GM19468 (cell line): ENCODE data around the gene NLRP1.
"Not testable (repeated sequence)": the region's sequence is repeated elsewhere in the genome, so short reads cannot be mapped to it uniquely, and the experiment has no call there.

Experiments used
- ATAC-seq: cut with Tn5 transposase; IDR thresholded peaks from one replicate; pipeline ENCODE4 v1.9.1; 2021; ENCODE audit warnings: mild to moderate bottlenecking, moderate library complexity, moderate number of reproducible peaks; ENCODE audit not compliant: unreplicated experiment; ENCODE audit errors: extremely low read depth

Gene NLRP1

DNA sequence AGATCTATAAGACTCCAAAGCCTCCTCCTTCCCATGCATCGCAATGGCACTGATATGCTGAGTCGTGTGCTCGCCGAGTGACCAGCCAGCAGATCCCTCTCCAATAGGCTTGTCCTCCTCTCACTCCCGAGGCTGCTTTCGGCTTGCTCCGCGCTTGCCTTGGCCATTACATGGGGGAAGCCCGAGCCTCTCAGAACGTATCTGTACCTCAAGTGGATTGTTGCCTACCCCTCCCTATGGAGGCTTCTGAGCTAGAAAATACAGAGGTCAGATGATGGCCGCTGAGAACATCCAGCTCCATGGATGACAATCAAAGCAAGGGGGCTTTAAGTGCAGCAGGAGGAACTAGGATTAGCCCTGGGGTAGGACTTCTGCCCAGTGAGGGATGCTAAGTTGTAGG is 7.7 kb upstream of the NLRP1 start:
- no peak for ATAC-seq

- ATAC-seq, result no peak
These were observed 4.3 kb upstream of the NLRP1 start for GRCh38 chr17:5588584-5588983.

DNA sequence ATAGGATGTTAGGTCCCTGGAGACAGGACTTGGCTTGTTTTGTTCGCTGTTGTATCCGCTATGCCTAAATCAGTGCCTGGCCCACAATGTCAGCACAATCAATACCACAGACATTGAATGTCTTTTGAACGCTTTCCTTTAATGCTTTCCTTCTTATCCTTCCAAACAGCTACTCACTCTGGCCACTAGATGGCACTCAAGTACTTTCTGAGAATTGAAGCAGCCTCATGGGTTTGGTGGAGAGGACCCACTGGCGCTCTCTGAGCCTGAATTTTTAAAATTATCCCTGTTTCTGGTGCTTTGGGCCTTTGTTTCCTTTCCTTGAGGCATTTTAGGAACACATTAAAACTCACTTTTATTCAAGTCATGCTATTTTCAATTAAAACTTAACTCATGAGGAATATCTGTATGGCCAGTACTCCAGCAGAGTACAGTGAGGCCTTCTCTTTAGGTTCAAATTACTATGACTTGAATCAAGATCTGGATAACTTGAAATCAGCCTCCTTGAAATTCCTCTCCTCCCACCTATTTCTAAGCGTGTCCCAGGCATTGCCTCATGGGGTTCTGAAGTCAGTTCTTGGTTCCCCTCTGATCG is 3.2 kb upstream of the NLRP1 start:
- no peak for ATAC-seq

DNA sequence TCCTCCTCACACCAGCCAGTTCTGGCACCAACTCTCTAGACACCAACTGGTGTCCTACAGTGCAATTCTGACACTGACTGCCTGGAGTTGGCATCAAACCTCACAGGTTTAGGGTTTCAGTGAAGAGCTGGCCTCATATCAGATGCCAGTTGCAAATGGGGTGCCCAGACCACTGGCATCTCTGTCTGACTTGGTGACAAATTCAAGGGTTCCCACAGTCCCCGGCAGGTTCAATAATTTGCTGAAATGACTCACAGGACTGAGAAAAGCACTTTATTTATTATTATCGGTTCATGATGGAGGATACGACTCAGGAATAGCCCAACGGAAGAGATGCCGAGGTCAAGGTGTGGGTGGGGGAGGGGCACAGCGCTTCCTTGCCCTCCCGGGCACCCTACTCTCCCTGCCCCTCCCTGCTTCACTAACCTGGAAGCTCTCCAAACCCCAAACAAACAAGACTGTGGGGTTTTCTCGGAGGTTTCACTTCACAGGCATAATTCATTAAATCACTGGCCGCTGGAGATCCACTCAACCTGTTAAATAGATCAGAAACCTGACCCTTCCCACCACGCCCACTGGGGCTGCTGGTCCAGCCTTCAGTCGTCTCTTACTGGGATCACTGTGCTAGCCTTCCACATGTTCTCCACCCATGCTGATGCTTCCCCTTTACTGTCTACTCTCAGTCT is 1.7 kb upstream of the NLRP1 start:
- ATAC-seq, result no peak

DNA sequence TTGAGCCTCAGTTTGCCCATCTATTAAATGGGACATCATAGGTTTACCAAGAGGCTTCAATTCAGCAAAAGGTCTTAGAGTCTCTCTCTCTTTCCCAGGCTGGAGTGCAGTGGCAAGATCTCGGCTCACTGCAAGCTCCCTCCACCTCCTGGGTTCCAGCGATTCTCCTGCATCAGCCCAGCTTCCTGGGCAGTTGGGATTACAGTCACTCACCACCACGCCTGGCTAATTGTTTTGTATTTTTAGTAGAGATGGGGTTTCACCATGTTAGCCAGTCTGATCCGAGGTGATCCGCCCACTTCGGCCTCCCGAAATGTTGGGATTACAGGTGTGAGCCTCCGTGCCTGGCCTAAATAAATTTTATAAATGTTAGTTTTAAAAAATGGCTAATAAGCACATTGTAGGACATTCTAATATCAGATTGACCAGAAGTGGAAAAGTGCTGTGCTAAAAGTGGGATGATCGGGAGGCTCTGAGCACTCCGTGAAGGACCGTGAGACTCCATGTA is 1.0 kb upstream of the NLRP1 start:
- no peak for ATAC-seq

DNA sequence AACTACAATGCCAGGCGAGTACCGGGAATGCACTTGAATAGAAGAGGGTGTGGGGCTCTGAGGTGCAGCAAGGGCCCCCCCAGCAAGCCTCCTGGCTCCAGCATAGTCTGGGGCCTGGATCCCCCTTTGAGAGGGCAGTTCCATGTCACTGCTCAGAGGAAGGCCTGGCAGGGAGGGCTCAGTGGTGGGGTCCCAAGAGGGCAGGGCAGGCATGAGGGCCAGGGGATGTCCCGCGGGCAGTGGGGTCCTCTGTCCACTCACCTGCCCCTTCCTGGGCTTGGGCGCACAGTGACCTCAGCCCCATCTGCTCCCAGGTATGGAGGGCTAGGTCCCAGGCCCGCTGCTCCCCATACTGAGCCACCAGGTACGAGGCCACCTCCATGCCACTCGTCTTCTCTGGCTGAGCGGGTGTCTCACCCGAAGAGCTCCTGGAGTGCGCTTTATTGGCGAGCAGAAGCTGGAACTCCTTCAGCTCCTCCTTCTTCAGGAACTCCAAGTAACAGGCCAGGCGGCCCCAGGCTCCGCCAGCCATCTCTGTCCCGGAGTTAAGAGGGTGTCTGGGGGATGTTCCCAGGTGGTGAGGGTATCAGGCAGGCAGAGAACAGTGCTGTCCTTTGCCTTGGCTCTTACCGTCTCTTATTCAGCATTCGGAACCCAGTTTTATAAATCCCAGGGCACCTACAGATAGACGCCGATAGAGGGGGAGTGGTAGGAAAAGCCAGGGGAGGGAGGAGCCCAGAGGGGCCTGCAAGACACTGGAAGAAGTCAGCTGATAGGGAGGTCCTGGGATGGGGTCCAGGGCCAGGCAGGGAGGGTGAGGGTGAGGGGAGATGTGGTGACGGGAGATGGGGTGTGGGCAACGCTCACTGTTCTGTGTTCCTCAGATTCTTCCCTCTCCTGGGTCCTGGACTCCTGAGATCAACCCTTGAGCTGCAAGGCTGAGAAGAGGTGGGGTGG is 605 bp downstream of the NLRP1 start:
- ATAC-seq, result no peak

GRCh38 chr17:5582209-5583185 is 1.8 kb downstream of the NLRP1 start:
- no peak for ATAC-seq

DNA sequence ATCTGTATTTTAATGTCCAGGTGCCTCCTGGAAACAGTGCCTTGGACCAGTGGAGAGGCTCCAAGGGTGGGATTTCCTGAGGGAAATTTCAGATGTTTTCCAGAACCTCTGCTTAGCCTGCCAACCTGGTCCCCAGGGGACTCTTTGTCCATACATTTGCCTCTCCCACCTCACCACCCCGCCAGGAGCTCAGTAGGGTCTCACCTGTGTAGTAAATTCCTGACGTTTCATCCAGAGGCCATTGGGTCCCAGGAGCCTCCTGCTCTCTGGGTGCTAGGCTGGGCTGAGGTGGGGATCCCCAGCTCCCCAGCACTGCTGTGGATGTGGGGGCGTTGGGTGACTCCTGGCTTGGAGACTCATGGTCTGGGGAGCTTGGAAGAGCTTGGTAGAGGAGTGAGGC is 2.7 kb downstream of the NLRP1 start:
- no peak for ATAC-seq

DNA sequence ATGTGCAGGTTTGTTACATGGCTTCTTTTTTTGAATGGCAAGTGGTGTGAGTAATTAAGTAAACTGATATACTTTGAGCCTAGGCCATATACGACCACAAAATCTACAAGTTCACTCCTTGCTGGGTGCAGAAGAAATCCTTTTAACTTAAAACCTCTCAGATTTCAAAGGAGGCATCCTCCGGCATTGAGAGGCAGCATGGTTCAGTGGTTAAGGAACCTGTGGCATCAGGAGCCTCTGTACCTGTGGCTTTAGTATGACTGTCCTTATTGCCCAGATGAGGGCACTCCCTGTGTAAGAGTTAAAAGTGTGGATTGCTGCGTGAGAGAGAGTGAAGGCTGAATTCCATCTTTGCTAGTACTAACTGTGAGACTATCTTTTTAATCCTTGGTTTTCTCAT is 3.3 kb downstream of the NLRP1 start:
- ATAC-seq, result no peak

GRCh38 chr17:5580367-5580766 is 3.9 kb downstream of the NLRP1 start:
- no peak for ATAC-seq

DNA sequence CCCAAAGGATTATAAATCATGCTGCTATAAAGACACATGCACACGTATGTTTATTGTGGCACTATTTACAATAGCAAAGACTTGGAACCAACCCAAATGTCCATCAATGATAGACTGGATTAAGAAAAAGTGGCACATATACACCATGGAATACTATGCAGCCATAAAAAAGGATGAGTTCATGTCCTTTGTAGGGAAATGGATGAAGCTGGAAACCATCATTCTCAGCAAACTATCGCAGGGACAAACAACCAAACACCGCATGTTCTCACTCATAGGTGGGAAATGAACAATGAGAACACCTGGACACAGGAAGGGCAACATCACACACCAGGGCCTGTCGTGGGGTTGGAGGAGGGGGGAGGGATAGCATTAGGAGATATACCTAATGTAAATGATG is 5.5 kb downstream of the NLRP1 start:
- ATAC-seq, result not testable (repeated sequence)

GRCh38 chr17:5573017-5573416 is 11.3 kb downstream of the NLRP1 start:
- not testable (repeated sequence) for ATAC-seq

GRCh38 chr17:5571281-5571680 is 13.0 kb downstream of the NLRP1 start:
- no peak for ATAC-seq

DNA sequence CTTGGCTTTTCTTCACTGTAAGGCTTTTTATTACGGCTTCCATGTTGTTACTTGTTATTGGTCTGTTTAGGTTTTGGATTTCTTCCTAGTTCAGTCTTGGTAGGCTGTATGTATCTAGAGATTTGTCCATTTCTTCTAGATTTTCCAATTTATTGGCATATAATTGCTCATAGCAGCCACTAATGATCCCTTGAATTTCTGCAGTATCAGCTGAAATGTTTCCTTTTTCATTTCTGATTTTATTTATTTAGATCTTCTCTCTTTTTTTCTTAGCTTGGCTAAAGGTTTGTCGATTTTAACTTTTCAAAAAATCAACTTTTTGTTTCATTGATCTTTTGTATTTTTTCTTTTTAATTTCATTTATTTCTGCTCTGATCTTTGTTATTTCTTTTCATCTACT is 18.5 kb downstream of the NLRP1 start:
- ATAC-seq, result no peak

DNA sequence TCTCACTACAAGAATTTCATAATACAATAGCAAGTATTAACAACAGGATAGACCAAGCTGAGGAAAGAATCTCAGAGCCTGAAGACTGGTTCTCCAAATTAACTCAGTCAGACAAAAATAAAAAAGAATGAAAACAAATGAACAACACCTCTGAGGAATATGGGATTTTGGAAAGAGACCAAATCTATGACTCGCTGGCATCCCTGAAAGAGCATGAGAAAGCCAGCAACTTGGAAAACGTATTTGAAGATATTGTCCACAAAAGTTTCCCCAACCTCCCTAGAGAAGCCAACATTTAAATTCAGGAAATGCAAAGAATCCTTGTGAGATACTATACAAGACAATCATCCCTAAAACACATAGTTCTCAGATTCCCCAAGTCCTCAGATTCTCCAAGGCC is 20.9 kb downstream of the NLRP1 start:
- no peak for ATAC-seq

DNA sequence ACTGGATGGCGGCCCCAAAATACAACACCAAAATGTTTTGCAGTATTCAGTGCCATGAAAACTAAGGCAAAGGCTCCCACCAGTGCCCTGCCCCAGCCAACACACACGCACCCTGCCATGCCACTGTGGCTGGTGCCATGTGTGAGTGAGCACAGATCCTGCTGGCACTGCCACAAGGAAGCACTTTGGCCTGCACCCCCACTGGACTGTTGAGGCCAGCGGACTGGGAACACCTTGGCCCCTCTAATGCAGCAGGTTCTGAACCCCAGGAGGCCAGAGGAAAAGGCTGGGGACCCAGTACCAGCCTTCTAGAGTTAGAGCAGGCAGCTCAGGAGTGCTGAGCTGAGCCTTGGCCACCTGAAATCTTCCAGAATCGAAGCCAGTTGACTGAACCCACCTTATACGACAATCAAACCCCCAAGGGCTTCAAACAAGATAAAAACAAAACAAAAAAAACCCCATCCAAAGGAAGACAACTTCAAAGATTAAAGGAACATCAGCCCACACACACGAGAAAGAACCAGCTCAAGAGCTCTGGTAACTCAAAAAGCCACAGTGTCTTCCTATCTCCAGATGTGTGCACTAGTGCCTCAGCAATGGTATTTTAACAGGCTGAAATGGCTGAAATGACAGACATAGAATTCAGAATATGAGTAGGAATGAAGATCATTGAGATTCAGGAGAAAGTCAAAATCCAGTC is 21.5 kb downstream of the NLRP1 start:
- no peak for ATAC-seq

- ATAC-seq, result no peak
These were observed 22.4 kb downstream of the NLRP1 start for GRCh38 chr17:5561736-5562571.

DNA sequence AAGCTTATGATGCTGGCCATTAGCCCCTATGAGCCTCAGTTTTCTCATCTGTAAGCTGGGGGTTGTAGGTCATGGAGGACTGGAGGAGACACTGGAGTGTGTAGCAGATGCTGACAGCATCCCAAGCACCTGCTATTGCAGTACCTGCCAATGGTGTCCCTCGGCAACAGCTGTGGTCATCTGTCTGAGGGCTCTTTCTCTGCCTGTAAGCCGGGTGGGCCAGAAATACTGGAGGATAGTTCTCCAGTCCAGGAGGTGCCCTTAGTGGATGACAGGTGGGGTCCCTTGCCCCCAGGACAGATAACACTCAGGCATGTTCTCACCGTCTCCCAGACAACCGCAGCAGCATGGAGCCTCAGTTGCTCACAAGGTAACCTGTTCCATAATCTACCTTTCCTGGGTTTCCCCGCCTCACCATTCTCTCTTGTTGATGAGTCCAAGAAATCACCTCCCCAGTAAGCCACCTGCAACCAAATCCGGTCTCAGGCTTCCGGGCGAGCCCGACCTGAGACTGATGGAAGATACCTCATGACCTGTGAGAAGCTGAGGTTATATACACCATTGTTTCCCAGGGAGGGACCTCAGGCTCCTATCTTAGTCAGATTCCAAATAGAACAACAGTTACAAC is 23.8 kb downstream of the NLRP1 start:
- ATAC-seq, result no peak
